ENCODE data around the gene TBC1D22A. TPM values are rescaled to one million over a fixed set of nuclear protein-coding genes. Genes with fewer than 3 reads are reported as not detected.

Gene TBC1D22A
- total RNA-seq, 1 experiment from 2014 or later, result 32.6 TPM

- Histone ChIP-seq H3K9me3 (no peaks in the 10 kb centered on the region), H3K27me3 (replicated peaks; ENCODE audit: control insufficient read depth, insufficient read depth, low read length) (no peaks in the 10 kb centered on the region), H3K36me3 (ENCODE audit: control insufficient read depth, insufficient read depth, low read length) (no peaks in the 10 kb centered on the region), H3K4me1 (peaks cover 26% of the 10 kb centered on the region), H3K4me3 (ENCODE audit: low read depth, low read length) (no peak overlapping the region)
- Mint-ChIP-seq H3K27ac (ENCODE audit: unreplicated experiment) (peak overlapping the region; percentile 55), H3K4me1 (ENCODE audit: low read depth, unreplicated experiment) (peaks cover 17% of the 10 kb centered on the region), H3K27me3 (ENCODE audit: insufficient read depth, unreplicated experiment) (no peaks in the 10 kb centered on the region), H3K9me3 (ENCODE audit: unreplicated experiment) (no peaks in the 10 kb centered on the region), H3K4me3 (ENCODE audit: unreplicated experiment) (no peak overlapping the region), H3K36me3 (ENCODE audit: insufficient read depth, unreplicated experiment) (peaks cover 19% of the 10 kb centered on the region)
- TF ChIP-seq CTCF (IDR thresholded peaks at IDR 0.05; ENCODE audit: insufficient read depth in 1 of 2, low read depth in 1 of 2, low read length in 1 of 2, severe bottlenecking in 1 of 2, unreplicated experiment in 1 of 2), result no peak
- ChIA-PET POLR2A (no interaction called here), CTCF (no interaction called here)
- no TSS peak for BruUV-seq (replicated peaks)
- intact Hi-C loops (cut with micrococcal nuclease; ENCODE audit: unreplicated experiment), result no loop called here
- peak in 1 of 2 experiments; percentile 14 for DNase-seq
Measured at GRCh38 chr22:46813816-46814597, 51.6 kb downstream of the TBC1D22A start.

- no peak for TF ChIP-seq CTCF (IDR thresholded peaks at IDR 0.05; ENCODE audit: insufficient read depth in 1 of 2, low read depth in 1 of 2, low read length in 1 of 2, severe bottlenecking in 1 of 2, unreplicated experiment in 1 of 2)
- intact Hi-C loops (cut with micrococcal nuclease; ENCODE audit: unreplicated experiment), result no loop called here
- H3K9me3 Mint-ChIP-seq (ENCODE audit: unreplicated experiment), result no peaks in the 10 kb centered on the region
- POLR2A ChIA-PET, result no interaction called here
- H3K27me3 ChIP-seq (replicated peaks; ENCODE audit: control insufficient read depth, insufficient read depth, low read length), result no peaks in the 10 kb centered on the region
- peaks cover 17% of the 10 kb centered on the region for H3K4me1 Mint-ChIP-seq (ENCODE audit: low read depth, unreplicated experiment)
- no peak overlapping the region for H3K4me3 Mint-ChIP-seq (ENCODE audit: unreplicated experiment)
- no peaks in the 10 kb centered on the region for H3K27me3 Mint-ChIP-seq (ENCODE audit: insufficient read depth, unreplicated experiment)
- H3K36me3 Mint-ChIP-seq (ENCODE audit: insufficient read depth, unreplicated experiment), result peaks cover 17% of the 10 kb centered on the region
- CTCF ChIA-PET, result interaction anchor here (1.0 kb wide), 1 partner anchor 14 kb away, joined by 3 read pairs; no protein-coding TSS in a partner anchor
- H3K27ac Mint-ChIP-seq (ENCODE audit: unreplicated experiment), result peak overlapping the region; percentile 67
- H3K36me3 ChIP-seq (ENCODE audit: control insufficient read depth, insufficient read depth, low read length), result no peaks in the 10 kb centered on the region
- H3K9me3 ChIP-seq, result no peaks in the 10 kb centered on the region
- H3K4me3 ChIP-seq (ENCODE audit: low read depth, low read length), result no peak overlapping the region
- BruUV-seq (replicated peaks), result no TSS peak
- no peak for DNase-seq
- peaks cover 26% of the 10 kb centered on the region for H3K4me1 ChIP-seq
Measured at GRCh38 chr22:46815132-46815531, 52.7 kb downstream of the TBC1D22A start.

GRCh38 chr22:46815559-46815895 is 53.1 kb downstream of the TBC1D22A start:
- Histone ChIP-seq H3K36me3 (ENCODE audit: control insufficient read depth, insufficient read depth, low read length) (no peaks in the 10 kb centered on the region), H3K9me3 (no peaks in the 10 kb centered on the region), H3K27me3 (replicated peaks; ENCODE audit: control insufficient read depth, insufficient read depth, low read length) (no peaks in the 10 kb centered on the region), H3K4me1 (peaks cover 26% of the 10 kb centered on the region), H3K4me3 (ENCODE audit: low read depth, low read length) (no peak overlapping the region)
- intact Hi-C loops (cut with micrococcal nuclease; ENCODE audit: unreplicated experiment), result no loop called here
- Mint-ChIP-seq H3K4me3 (ENCODE audit: unreplicated experiment) (no peak overlapping the region), H3K9me3 (ENCODE audit: unreplicated experiment) (no peaks in the 10 kb centered on the region), H3K36me3 (ENCODE audit: insufficient read depth, unreplicated experiment) (peaks cover 17% of the 10 kb centered on the region), H3K27me3 (ENCODE audit: insufficient read depth, unreplicated experiment) (no peaks in the 10 kb centered on the region), H3K27ac (ENCODE audit: unreplicated experiment) (peak overlapping the region; percentile 67), H3K4me1 (ENCODE audit: low read depth, unreplicated experiment) (peaks cover 17% of the 10 kb centered on the region)
- no TSS peak for BruUV-seq (replicated peaks)
- no peak for DNase-seq
- ChIA-PET CTCF (interaction anchor here (1.0 kb wide), 1 partner anchor 14 kb away, joined by 3 read pairs; no protein-coding TSS in a partner anchor), POLR2A (no interaction called here)
- no peak for TF ChIP-seq CTCF (IDR thresholded peaks at IDR 0.05; ENCODE audit: insufficient read depth in 1 of 2, low read depth in 1 of 2, low read length in 1 of 2, severe bottlenecking in 1 of 2, unreplicated experiment in 1 of 2)
